Left lung (tissue), 10 donors: Measurements from ENCODE around the gene PLXNA2. TPM values are rescaled to one million over a fixed set of nuclear protein-coding genes. Genes with fewer than 3 reads are reported as not detected.

Experiments
- ATAC-seq: fragments of 200-7000 bp; cut with Tn5 transposase; one replicate; pipeline ENCODE4 v1.9.1; 2020; ENCODE audit warnings: moderate library complexity
- DNase-seq, 4 donors: peaks; one replicate each; pipeline ENCODE4 v3.0.0-alpha.2; 2013 to 2020
- H3K27ac ChIP-seq, 2 donors: fragments of 200-600 bp; sonication (generic) in 1 of 2; one replicate each; pipeline versions ENCODE4 v1.5.0 to v1.8.0; 2020 to 2021
- H3K27me3 ChIP-seq, 2 donors: fragments of 200-600 bp; sonication (generic) in 1 of 2; one replicate each; pipeline versions ENCODE4 v1.5.0 to v1.8.0; 2020 to 2021
- H3K36me3 ChIP-seq, 2 donors: fragments of 200-600 bp; sonication (generic) in 1 of 2; one replicate each; pipeline versions ENCODE4 v1.5.0 to v1.8.0; 2020 to 2021
- H3K4me1 ChIP-seq, 2 donors: fragments of 200-600 bp; one replicate each; pipeline ENCODE4 v1.8.0; 2021
- H3K4me3 ChIP-seq, 2 donors: fragments of 200-600 bp; sonication (generic) in 1 of 2; one replicate each; pipeline versions ENCODE4 v1.5.0 to v1.8.0; 2020 to 2021; ENCODE audit warnings: mild to moderate bottlenecking in 1 of 2
- H3K9me3 ChIP-seq, 2 donors: fragments of 200-600 bp; sonication (generic) in 1 of 2; one replicate each; pipeline versions ENCODE4 v1.5.0 to v1.8.0; 2020 to 2021
- intact Hi-C, 2 donors: fragments of 100-400 bp; cut with DNase I; formaldehyde crosslinking; loops; one replicate each; pipeline versions ENCODE4 v1.11.2 to v1.14.2; 2022
- polyA plus RNA-seq, 6 donors: library from polyadenylated mRNA; unstranded; fragments of 120-200 nt; gene quantifications; one replicate each; pipeline ENCODE4 v1.2.1, GENCODE V29; 2013; ENCODE audit not compliant: insufficient read length in 6 of 6
- total RNA-seq, 2 donors: library from RNA; stranded (reverse); fragmentation: NEBNext Ultra II Directional; extraction: Animal tissue kit (Norgen Biotek cat#: 25700); gene quantifications; one replicate each; pipeline ENCODE4 v1.2.1, GENCODE V29; 2021
- TF ChIP-seq, protein P1 (sequence below), 2 donors: fragments of 200-600 bp; sonication (generic) in 1 of 2; IDR thresholded peaks; one replicate each; pipeline versions ENCODE4 v1.5.0 to v1.8.0; 2021; ENCODE audit warnings: antibody characterized with exemption in 2 of 2
- donor health status: DM: no; HTN: yes; CAD: no.
- donor health status: DM: no; HTN: no; CAD: no.

PLXNA2 gene
- total and polyA plus RNA-seq, 8 donors: 21.4 to 92.8 (median 34.0) TPM

GRCh38 chr1:208291129-208291528, 46.9 kb upstream of the PLXNA2 start:
- no peaks in the 10 kb centered on the region for H3K9me3 ChIP-seq
- no peak for DNase-seq
- TF ChIP-seq, protein P1, sequence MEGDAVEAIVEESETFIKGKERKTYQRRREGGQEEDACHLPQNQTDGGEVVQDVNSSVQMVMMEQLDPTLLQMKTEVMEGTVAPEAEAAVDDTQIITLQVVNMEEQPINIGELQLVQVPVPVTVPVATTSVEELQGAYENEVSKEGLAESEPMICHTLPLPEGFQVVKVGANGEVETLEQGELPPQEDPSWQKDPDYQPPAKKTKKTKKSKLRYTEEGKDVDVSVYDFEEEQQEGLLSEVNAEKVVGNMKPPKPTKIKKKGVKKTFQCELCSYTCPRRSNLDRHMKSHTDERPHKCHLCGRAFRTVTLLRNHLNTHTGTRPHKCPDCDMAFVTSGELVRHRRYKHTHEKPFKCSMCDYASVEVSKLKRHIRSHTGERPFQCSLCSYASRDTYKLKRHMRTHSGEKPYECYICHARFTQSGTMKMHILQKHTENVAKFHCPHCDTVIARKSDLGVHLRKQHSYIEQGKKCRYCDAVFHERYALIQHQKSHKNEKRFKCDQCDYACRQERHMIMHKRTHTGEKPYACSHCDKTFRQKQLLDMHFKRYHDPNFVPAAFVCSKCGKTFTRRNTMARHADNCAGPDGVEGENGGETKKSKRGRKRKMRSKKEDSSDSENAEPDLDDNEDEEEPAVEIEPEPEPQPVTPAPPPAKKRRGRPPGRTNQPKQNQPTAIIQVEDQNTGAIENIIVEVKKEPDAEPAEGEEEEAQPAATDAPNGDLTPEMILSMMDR (IDR thresholded peaks at IDR 0.05): no peak
- no peak overlapping the region for H3K4me3 ChIP-seq
- no peak for ATAC-seq
- H3K27me3 ChIP-seq: peaks cover 0 to 11% of the 10 kb centered on the region in 2 donors
- no peak overlapping the region for H3K27ac ChIP-seq
- H3K36me3 ChIP-seq: no peaks in the 10 kb centered on the region
- no peaks in the 10 kb centered on the region for H3K4me1 ChIP-seq
- intact Hi-C loops: no loop called here

DNA sequence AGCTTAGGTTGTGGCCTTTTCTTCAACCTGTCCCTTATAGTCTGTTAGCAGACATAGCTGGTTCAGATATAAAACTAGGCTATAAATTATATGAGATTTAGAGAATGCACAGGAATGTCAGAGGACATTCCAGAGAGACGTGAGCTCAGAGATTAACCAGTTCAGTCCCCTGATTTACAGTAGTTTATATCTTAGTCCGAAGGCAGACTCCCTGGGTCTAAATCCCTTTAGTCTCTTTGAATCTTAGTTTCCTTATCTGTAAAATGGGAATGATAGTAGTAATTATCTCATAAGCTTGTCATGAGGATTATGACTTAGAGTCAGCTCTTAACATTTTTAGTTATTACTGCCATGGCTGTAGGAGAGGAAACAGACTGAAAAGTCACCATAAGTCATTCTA, 45.5 kb upstream of the PLXNA2 start:
- intact Hi-C loops: no loop called here
- TF ChIP-seq, protein P1 (IDR thresholded peaks at IDR 0.05): no peak
- no peak overlapping the region for H3K27ac ChIP-seq

DNA sequence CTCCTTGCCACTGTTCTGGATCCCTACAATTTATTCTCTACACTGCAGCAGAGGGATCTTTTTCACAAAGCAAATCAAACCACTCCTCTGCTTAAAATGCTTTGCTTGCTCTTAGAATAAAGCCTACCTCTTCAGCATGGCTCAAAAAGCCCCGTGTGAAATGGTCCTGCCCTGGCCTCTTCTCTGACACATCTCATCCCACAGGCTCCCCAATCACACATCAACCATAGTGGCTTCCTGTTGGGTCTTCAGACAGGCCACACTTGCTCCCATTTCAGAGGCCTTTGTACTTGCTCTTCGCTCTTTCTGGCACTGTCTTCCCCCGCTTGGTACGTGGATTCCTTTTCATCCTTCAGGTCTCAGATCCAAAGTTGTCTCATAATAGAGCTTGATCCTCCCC, 44.3 kb upstream of the PLXNA2 start:
- Histone ChIP-seq H3K9me3 (no peaks in the 10 kb centered on the region), H3K27ac (no peak overlapping the region), H3K4me1 (no peaks in the 10 kb centered on the region), H3K27me3 (peaks cover 0 to 4% of the 10 kb centered on the region in 2 donors), H3K36me3 (no peaks in the 10 kb centered on the region), H3K4me3 (no peak overlapping the region)
- no peak for DNase-seq
- TF ChIP-seq, protein P1 (IDR thresholded peaks at IDR 0.05): no peak
- ATAC-seq: no peak
- intact Hi-C loops: no loop called here

More for the DNA sequence above, 45.5 kb upstream of the PLXNA2 start:
- DNase-seq (no peak), ATAC-seq (no peak)
- no peak overlapping the region for H3K4me3 ChIP-seq
- no peaks in the 10 kb centered on the region for H3K36me3 ChIP-seq
- peaks cover 0 to 7% of the 10 kb centered on the region in 2 donors for H3K27me3 ChIP-seq
- no peaks in the 10 kb centered on the region for H3K4me1 ChIP-seq
- no peaks in the 10 kb centered on the region for H3K9me3 ChIP-seq

GRCh38 chr1:208280681-208281450, 36.7 kb upstream of the PLXNA2 start:
- DNase-seq: no peak
- Histone ChIP-seq H3K4me1 (no peaks in the 10 kb centered on the region), H3K27ac (no peak overlapping the region), H3K36me3 (no peaks in the 10 kb centered on the region), H3K27me3 (peaks cover 0 to 15% of the 10 kb centered on the region in 2 donors), H3K9me3 (no peaks in the 10 kb centered on the region), H3K4me3 (no peak overlapping the region)
- no peak for ATAC-seq
- intact Hi-C loops: no loop called here
- TF ChIP-seq, protein P1 (IDR thresholded peaks at IDR 0.05): no peak

DNA sequence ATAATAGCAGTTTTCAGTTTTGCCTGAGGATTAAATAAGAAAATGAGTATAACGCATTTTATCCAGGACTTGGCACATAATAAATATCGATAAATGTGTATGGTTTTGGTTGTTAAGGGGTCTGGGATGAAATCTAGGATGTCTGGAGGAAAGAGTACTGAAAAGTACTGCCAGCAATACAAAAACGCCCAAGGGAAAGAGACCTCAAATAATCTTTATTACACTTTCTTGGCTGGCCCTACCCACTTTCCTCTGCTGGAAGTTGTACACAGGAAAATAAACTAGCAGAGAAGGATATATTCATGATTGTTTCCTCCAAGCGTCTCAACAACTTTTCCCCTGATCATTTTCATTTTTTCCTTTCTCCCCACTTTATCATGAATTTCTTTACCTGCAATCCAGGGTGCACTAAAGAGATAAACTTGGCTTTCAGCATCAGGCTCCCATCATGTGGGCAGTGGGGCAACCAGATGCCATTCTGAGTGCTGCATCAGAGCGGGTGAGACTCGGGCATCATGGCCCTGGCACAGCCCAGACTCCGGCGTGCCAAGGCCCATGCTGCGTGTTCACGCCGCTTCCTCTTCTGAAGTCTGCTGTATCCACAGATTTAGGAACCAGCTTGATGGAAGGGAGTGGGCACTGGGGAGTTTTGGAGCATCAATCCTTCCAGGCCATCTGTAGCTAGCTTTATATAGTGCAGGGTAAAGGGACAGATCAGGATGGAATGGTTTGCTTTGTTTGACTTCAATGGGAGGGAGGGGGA, 35.8 kb upstream of the PLXNA2 start:
- ATAC-seq: no peak
- intact Hi-C loops: no loop called here
- H3K27ac ChIP-seq: no peak overlapping the region
- H3K4me3 ChIP-seq: no peak overlapping the region
- TF ChIP-seq, protein P1 (IDR thresholded peaks at IDR 0.05): no peak
- no peaks in the 10 kb centered on the region for H3K4me1 ChIP-seq
- peaks cover 0 to 15% of the 10 kb centered on the region in 2 donors for H3K27me3 ChIP-seq
- no peaks in the 10 kb centered on the region for H3K9me3 ChIP-seq
- no peaks in the 10 kb centered on the region for H3K36me3 ChIP-seq
- DNase-seq: peak in 1 of 4 donors; percentile 20
